ENCODE measurements around the gene SLC25A1. TPM values are rescaled to one million over a fixed set of nuclear protein-coding genes. Genes with fewer than 3 reads are reported as not detected.
A peak's percentile ranks its signal among the peaks of the same experiment; 100 is the strongest.

The SLC25A1 gene
- total RNA-seq, 1 experiment from 2014 or later, result 34.5 TPM

DNA sequence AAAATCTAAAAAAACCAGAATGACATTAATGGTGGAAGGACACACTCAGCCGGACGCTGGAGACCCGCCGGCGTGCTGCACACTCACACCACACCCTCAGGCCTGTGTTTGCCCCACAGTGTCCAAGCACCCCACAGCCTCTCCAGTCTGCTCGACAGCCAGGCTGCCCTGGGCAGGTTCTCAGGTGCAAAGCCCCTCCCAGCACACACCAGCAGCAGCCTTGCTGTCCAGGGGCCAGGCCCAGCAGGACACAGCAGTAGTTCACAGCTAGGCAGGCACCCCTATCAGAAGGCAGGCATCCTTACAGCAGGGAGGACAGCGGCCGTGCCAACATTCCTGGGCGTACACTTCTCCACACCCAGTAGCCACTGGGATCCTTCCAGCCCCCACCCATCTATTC lies 1.7 kb upstream of the SLC25A1 start:
- no peak overlapping the region for H3K4me3 ChIP-seq
- peaks cover 3% of the 10 kb centered on the region; the same call in 1 of the 2 replicates for H3K4me1 ChIP-seq
- no peaks in the 10 kb centered on the region for H3K36me3 ChIP-seq
- no peaks in the 10 kb centered on the region for H3K9me3 ChIP-seq (replicated peaks)
- DNase-seq, result no peak
- H3K27me3 ChIP-seq, result no peaks in the 10 kb centered on the region
- no peak overlapping the region for H3K27ac ChIP-seq

DNA sequence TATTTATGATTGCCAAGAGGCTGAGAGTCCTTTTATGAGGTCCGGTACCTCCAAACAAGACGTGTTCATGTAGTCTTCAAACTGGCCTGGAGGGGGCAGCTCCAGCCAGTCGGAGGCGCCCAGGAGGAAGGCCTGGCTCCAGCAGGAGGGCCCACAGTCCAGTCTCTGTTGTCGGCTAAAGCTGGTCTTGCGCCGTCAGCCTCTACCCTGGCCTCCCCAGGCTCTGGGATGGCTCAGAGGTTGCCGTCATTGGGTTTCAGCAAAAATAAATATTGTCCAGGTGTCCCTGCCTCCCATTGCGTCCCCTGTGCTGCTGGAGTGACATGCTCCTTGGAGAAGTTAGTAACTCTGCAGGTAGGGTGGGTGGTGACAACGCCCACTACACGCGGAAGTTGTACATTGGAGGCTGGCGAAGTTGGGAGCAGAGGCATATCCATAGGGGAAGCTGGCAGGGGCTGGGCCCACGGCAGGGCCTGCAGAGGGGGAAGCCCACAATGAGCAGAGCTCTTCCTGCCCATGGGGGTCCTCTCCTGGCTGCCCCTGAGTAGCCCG lies 1.0 kb upstream of the SLC25A1 start:
- peak overlapping the region; percentile 92 for H3K4me3 ChIP-seq
- no peaks in the 10 kb centered on the region for H3K9me3 ChIP-seq (replicated peaks)
- peaks cover 4% of the 10 kb centered on the region; the same call in 1 of the 2 replicates for H3K4me1 ChIP-seq
- no peak overlapping the region; the same call in 1 of the 2 replicates for H3K27ac ChIP-seq
- H3K36me3 ChIP-seq, result no peaks in the 10 kb centered on the region
- H3K27me3 ChIP-seq, result no peaks in the 10 kb centered on the region
- DNase-seq, result peak; percentile 82 to 88

DNA sequence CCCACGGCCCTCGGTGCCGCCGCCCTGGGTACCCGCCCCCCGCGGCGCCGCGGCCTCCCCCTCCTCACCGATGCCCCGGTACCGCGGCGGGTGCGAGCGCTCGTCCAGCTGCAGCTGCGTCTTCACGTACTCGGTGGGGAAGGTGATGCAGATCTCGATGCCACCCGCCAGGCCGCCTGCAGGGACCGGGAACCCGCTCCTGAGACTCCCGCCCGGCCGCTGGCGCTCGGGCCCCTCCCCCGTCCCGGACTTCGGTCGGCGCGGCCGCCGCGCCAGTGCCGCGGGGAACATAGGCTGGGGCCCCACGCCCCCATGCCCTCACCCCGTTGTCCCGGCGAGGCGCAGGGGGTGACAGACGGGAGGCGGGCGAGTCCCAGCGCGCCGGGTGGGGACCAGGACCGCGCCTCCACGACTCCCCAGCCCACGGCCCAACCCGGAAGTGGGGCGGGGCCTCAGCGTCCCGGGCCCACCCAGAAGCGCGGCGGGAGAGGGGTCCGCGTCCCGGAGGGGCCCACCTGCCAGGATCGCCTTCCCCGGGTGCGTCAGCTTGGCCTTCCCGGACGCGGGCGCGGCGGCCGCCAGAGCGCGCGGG lies 375 bp downstream of the SLC25A1 start:
- Histone ChIP-seq H3K4me1 (peaks cover 10% of the 10 kb centered on the region; the same call in 1 of the 2 replicates), H3K27ac (peak overlapping the region; percentile 38; the same call in 1 of the 2 replicates), H3K4me3 (peak overlapping the region; percentile 92), H3K27me3 (no peaks in the 10 kb centered on the region), H3K36me3 (no peaks in the 10 kb centered on the region), H3K9me3 (replicated peaks) (no peaks in the 10 kb centered on the region)
- peak in 1 of 2 experiments; percentile 49 for DNase-seq

DNA sequence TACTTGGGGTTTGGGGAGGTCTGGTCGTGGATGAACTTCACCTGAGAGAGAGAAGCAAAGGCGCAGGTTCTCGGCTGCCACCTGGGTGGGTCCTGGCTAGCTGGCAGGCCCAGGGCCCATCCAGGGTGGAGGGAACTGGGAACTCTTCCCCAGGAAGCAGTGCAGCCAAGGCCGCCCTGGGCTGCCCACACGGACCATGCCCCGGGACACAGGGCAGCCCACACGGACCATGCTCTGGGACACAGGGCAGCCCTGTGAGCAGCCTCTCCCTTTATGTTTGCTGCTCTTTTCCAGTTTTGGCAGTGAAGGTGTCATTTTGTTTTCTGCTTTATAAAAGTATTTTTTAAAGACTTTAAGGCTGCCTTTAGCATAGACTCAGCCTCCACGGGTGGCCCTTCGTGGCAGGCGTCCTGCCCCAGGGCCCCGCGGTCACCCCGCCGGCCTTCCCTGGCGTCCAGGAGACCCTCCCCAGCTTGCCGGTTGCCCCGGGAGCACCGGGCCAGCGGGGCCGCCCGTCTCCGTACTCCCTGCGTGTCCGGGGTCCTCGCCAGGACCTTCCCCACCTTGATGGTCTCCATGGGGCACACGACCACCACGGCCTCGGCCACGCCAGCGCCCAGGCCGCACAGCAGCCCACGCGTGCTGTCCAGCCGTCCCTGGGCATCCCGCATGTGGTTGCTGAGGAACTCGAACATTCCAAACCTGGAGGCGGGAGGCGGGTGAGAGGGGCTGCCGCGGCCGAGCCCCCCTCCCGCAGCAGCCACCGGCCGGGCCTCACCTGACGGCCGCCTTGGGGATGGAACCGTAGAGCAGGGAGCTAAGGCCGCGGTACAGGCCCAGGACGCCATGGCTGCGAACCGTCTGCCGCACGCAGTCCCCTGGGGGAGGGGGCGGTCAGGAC lies 1.1 kb downstream of the SLC25A1 start:
- Histone ChIP-seq H3K4me3 (peak overlapping the region; percentile 92), H3K27me3 (no peaks in the 10 kb centered on the region), H3K4me1 (peaks cover 14% of the 10 kb centered on the region; the same call in 1 of the 2 replicates), H3K36me3 (no peaks in the 10 kb centered on the region), H3K9me3 (replicated peaks) (no peaks in the 10 kb centered on the region), H3K27ac (peak overlapping the region; percentile 38; the same call in 1 of the 2 replicates)
- DNase-seq, result no peak

DNA sequence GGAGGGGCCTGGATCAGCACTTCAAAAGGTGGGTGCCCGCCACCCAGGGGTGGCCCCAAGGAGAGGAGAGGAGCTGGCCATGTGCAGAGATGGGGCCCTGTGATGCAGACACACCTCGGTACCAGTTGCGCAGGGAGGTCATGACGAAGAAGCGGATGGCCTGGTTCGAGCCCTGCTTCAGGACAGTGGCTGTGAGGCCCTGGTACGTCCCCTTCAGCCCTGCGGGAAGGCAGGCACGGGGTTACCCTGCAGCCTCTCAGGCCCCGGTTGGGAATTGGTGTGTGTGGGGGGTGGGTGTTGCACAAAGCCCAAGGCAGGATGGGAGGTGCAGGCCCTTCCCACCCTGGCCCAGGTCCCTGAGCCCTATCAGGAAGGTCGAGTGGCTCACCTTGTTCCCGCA lies 1.8 kb downstream of the SLC25A1 start:
- Histone ChIP-seq H3K4me1 (peaks cover 14% of the 10 kb centered on the region; the same call in 1 of the 2 replicates), H3K4me3 (no peak overlapping the region), H3K27me3 (no peaks in the 10 kb centered on the region), H3K27ac (no peak overlapping the region), H3K9me3 (replicated peaks) (no peaks in the 10 kb centered on the region), H3K36me3 (no peaks in the 10 kb centered on the region)
- DNase-seq, result no peak

DNA sequence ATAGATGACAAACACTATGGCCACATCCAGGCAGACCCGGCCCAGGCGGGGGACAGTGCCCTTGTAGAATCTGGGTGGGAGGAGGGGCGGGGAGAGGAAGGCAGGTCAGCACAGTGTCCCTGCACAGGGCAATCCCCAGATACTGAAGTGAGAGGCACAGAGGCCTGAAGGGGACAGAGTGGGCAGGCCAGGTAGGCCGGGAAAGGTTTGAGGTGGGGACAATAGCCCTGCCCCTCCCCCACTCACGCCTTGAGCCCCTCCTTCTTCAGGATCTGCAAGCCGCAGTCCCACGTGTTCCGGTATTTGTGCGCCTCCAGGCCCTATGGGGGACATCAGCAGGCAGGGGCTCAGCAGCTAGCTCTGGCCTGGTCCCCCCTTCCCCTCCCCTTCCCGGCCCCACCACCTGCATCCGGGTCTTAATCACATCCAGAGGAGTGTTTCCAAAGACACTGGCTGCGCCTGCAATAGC lies 2.3 kb downstream of the SLC25A1 start:
- DNase-seq, result no peak
- Histone ChIP-seq H3K9me3 (replicated peaks) (no peaks in the 10 kb centered on the region), H3K27me3 (no peaks in the 10 kb centered on the region), H3K4me3 (no peak overlapping the region), H3K4me1 (peaks cover 14% of the 10 kb centered on the region; the same call in 1 of the 2 replicates), H3K36me3 (no peaks in the 10 kb centered on the region), H3K27ac (no peak overlapping the region)

DNA sequence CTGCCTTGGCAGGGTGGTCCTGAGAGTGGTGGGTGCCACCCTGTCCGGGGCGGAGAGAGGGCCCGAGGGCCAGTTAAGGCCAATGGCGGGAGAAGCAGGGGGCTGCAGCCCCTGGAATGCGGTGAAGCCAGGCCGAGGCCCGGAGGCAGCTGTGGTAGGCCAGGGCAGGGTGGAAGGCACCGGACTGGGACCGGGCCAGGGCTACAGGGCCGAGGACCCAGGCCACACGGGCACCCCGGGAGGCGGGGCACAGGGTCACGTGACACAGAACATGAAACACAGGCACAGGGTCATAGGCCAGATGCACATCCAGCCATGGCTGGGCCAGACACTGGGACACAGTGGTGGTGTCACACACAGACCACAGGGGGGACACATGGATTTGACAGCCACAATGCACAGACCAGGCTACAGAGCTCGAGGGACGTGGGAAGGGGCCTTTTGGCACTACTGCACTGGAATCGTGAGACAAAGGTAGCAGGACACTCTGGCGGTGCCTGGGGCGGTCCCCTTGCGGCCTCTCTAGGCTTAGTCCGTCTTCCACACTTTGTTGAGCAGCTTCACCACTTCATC lies 2.8 kb downstream of the SLC25A1 start:
- peaks cover 14% of the 10 kb centered on the region; the same call in 1 of the 2 replicates for H3K4me1 ChIP-seq
- no peaks in the 10 kb centered on the region for H3K36me3 ChIP-seq
- no peaks in the 10 kb centered on the region for H3K9me3 ChIP-seq (replicated peaks)
- H3K27ac ChIP-seq, result no peak overlapping the region
- no peak overlapping the region for H3K4me3 ChIP-seq
- DNase-seq, result no peak
- no peaks in the 10 kb centered on the region for H3K27me3 ChIP-seq

DNA sequence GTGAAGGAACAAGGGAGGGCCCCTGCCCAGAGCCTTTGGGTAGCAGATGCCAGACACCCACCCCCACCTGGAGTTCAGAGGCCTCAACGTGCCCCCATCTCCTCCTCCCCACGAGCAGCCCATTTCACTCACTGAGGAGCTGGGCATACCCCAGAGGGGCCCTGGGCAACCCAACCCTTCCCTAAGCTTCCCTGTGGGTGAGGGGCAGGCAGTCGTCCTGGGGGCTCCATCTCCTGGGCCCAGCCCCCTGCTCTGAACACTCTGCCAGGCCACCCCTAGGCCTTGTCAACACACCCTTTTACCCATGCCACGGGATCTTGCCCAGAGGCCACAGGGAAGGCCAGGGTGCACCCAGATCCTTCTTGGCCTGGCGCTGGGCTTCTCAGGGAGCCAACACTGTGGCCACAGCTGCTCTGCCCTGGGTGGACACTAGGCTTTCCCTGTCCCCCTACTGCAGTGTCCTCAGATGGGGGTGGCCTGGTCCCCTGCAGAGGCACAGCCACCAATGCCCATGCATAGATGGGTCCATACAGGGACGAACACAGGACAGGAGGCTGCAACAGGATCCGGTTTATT lies 3.4 kb downstream of the SLC25A1 start:
- Histone ChIP-seq H3K4me3 (no peak overlapping the region), H3K9me3 (replicated peaks) (no peaks in the 10 kb centered on the region), H3K27me3 (no peaks in the 10 kb centered on the region), H3K27ac (no peak overlapping the region), H3K4me1 (peaks cover 14% of the 10 kb centered on the region; the same call in 1 of the 2 replicates), H3K36me3 (no peaks in the 10 kb centered on the region)
- DNase-seq, result no peak

DNA sequence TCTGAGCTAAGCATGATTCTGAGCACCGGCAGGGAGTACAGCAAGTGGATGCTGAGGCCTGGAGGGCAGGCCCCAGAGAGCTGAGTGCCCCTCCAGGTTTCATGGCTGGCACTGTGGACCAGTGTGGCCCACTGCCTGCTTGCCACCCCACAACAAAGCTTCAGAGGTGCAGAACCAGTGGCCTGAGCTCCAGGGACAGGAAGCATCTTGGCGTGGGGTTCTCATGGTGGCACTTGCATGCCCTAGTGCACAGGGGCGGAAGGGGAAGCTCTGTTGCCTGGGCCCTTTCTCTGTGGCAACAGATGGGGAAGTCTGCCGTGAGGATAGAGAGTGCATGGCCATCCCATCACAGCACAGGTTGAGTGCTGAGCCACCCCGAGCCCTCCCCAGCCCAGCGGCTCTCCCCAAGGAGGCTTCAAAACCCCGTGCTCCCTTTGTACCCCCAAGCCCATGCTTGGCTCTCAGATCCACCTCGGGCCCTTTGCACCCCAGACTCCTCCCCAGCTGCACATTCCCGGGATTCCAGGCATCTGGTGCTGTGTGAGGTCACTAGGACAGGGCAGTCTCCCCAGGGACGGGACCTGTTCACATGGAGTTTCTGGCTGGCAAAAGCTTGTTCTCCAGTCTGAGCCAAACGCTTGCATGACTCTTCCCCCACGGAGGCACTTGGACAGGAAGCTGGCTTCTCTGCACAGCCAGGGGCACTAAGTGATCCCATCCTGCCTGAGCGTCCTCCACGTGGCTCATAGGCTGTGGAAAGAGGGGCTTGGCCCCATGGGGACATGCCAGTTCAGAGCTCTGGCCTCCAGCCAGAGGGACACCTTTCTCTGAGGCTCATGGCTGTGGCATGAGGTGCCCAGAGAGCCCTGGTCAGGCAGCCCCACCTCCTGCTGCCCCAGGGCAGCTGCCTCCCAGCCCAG lies 4.2 kb downstream of the SLC25A1 start:
- DNase-seq, result peak; percentile 28 to 66
- Histone ChIP-seq H3K27me3 (peaks cover 4% of the 10 kb centered on the region; the same call in 1 of the 2 replicates), H3K36me3 (no peaks in the 10 kb centered on the region), H3K9me3 (replicated peaks) (no peaks in the 10 kb centered on the region), H3K27ac (no peak overlapping the region), H3K4me1 (peaks cover 14% of the 10 kb centered on the region; the same call in 1 of the 2 replicates), H3K4me3 (no peak overlapping the region)

DNA sequence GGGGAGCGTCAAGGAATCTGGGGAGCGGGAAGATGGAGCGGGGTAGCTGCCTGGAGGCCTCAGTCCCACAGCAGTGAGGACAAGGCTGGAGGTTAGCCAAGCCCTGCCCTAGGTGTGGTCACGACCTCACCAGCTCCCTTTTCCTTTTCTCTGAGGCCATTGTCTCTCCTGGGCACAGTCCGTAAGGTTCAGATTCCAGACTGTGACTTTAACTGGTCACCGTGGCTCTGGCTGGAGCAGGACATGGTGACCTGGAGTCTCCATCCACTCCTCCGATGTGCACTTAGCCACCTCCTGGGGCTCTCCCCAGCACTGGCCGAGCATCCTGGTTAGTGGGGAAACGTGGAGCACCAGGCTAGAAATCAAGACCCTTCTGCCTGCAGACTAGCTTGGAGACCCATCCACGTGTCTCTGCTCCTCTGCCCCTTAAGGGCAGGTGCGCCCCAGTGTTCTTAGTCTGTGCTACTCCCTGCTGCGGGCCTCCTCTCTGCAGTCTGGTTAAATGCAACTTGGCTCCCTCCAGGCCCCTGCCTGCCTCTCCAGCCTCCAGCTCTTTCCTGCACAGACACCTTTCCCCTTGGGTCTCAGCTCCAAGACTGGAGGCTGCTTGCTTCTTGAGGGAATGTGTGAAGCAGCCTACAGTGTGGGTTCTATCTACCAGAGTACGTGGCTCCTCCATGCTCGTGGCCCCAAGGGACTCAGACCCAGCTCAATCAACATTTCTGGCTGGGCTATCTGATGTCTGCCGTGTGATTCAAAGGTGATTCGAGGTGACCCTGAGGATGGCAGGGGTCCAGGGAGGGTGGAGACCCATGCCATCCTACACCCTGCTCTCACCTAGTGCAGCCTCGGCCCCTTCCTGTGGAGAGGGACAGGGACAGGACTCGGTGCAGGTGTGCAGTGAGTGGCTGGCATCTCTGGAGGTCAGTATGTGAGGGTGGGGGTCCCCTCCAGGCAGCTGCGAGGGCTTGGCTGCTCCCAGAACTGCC lies 5.2 kb downstream of the SLC25A1 start:
- Histone ChIP-seq H3K36me3 (no peaks in the 10 kb centered on the region), H3K4me1 (peaks cover 14% of the 10 kb centered on the region; the same call in 1 of the 2 replicates), H3K27me3 (peaks cover 5% of the 10 kb centered on the region; the same call in 1 of the 2 replicates), H3K4me3 (no peak overlapping the region), H3K27ac (no peak overlapping the region), H3K9me3 (replicated peaks) (no peaks in the 10 kb centered on the region)
- no peak for DNase-seq

DNA sequence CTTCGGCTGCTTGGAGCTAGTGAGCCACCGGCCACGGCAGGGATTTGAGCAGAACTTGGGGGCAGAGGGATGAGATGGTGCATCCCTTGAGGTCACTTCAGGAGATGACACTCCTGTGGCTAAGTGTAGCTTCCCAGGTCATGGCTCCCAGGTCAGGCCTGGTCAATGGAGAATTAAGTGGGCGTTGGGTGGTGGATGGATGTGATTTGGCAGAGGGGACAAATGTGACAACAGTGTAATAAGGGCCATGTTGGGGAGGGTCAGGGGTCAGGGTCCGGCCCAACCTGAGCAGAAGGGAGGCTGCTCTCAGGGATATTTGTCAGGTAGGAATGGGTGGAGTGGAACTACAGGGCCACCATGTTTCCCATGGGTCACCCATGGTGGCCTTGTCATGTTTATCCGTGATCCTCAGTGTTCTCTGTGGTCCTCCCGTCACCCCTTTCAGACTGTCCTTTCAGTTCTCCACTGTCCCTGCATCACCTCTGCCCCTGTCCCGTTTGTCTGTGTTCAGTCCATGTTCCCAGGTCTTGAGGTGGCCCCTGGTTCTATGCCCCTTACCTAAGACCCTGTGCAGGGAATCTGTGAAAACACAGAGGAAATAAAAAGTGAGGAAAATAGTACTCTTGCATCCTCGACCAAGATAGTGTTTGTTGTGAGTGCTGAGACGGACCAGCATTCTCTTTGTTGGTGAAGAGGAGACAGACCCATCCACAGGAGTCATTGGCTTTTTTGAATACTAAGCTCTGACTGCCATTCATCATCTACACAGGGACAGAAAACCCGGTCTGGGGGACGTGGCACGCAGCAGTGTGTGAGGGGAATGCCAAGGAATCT lies 6.1 kb downstream of the SLC25A1 start:
- Histone ChIP-seq H3K4me3 (peak overlapping the region; percentile 95), H3K27me3 (peaks cover 5% of the 10 kb centered on the region; the same call in 1 of the 2 replicates), H3K4me1 (peaks cover 14% of the 10 kb centered on the region; the same call in 1 of the 2 replicates), H3K27ac (peak overlapping the region; percentile 83), H3K36me3 (no peaks in the 10 kb centered on the region), H3K9me3 (replicated peaks) (no peaks in the 10 kb centered on the region)
- DNase-seq, result no peak

DNA sequence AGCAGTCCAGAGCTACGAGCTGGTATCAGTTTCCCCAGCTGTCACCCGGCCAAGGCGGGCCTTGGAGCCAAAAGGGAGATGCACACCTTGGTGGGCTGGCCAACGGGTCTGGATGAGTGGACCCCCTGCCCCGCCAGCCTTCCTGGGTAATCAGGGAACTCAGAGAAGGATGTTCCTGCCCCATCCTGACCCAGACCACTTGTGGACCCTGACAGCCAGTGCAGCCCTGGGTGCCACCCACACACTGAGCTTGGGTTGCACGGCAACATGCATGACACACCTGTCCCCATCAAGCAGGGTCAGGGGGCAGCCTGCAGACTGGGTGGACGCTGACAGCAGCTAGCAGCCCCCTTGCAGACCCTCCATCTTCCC lies 8.6 kb downstream of the SLC25A1 start:
- Histone ChIP-seq H3K9me3 (replicated peaks) (no peaks in the 10 kb centered on the region), H3K27ac (no peak overlapping the region), H3K4me1 (peaks cover 13% of the 10 kb centered on the region; the same call in 1 of the 2 replicates), H3K36me3 (no peaks in the 10 kb centered on the region), H3K27me3 (peaks cover 5% of the 10 kb centered on the region; the same call in 1 of the 2 replicates), H3K4me3 (no peak overlapping the region)
- no peak for DNase-seq
